WTC11 (cell line): Measurements from ENCODE around the gene UNKL. TPM values are rescaled to one million over a fixed set of nuclear protein-coding genes. Genes with fewer than 3 reads are reported as not detected.

Experiments
- ATAC-seq: fragments of 200-7000 bp; cut with Tn5 transposase; 2 replicates; pipeline ENCODE4 v1.10.0; 2021; ENCODE audit warnings: mild to moderate bottlenecking, moderate library complexity
- CTCF ChIA-PET: fragments of 300-600 bp; sonication (Branson Sonifier 250); formaldehyde crosslinking; loops from one replicate; lab custom pipeline; 2021; ENCODE audit warnings: antibody characterized with exemption; lab: Charles Lee
- POLR2A ChIA-PET: fragments of 350-600 bp; sonication (Branson Sonifier 250); formaldehyde crosslinking; loops from one replicate; lab custom pipeline; 2021; ENCODE audit warnings: antibody characterized with exemption; lab: Charles Lee
- DNase-seq: peaks from one replicate; pipeline ENCODE4 v3.0.0; 2021; ENCODE audit warnings: low spot score
- H3K27ac Mint-ChIP-seq: 2 replicates; pipeline ENCODE4 v1.8.0; 2021; ENCODE audit warnings: mixed read lengths
- H3K27me3 Mint-ChIP-seq: 2 replicates; pipeline ENCODE4 v1.8.0; 2021; ENCODE audit warnings: low read depth, mild to moderate bottlenecking, moderate library complexity, mixed read lengths
- H3K36me3 Mint-ChIP-seq: 2 replicates; pipeline ENCODE4 v1.8.0; 2021; ENCODE audit warnings: mixed read lengths
- H3K4me1 Mint-ChIP-seq: 2 replicates; pipeline ENCODE4 v1.8.0; 2022; ENCODE audit warnings: mixed read lengths
- H3K4me3 Mint-ChIP-seq: 2 replicates; pipeline ENCODE4 v1.8.0; 2021; ENCODE audit warnings: mild to moderate bottlenecking, moderate library complexity, mixed read lengths
- H3K9me3 Mint-ChIP-seq: 2 replicates; pipeline ENCODE4 v1.8.0; 2021; ENCODE audit warnings: mixed read lengths
- ATF2 ChIP-seq: sonication (generic); formaldehyde crosslinking; IDR thresholded peaks from 2 replicates; pipeline ENCODE4 v1.8.1; 2022; ENCODE audit warnings: low read depth, missing genetic modification reagents, borderline replicate concordance
- ATF6 ChIP-seq: sonication (generic); formaldehyde crosslinking; IDR thresholded peaks from 2 replicates; pipeline ENCODE4 v1.8.1; 2023; ENCODE audit warnings: mild to moderate bottlenecking, missing genetic modification reagents
- CREB1 ChIP-seq: sonication (generic); formaldehyde crosslinking; IDR thresholded peaks from 2 replicates; pipeline ENCODE4 v1.8.0; 2023; ENCODE audit warnings: mild to moderate bottlenecking, missing genetic modification reagents
- FOXP4 ChIP-seq: sonication (generic); formaldehyde crosslinking; IDR thresholded peaks from 2 replicates; pipeline ENCODE4 v1.8.0; 2022; ENCODE audit warnings: mild to moderate bottlenecking, missing genetic modification reagents
- IRF2 ChIP-seq: sonication (generic); formaldehyde crosslinking; IDR thresholded peaks from 2 replicates; pipeline ENCODE4 v1.8.0; 2022; ENCODE audit warnings: low read depth, missing genetic modification reagents, borderline replicate concordance
- MAX ChIP-seq: sonication (generic); formaldehyde crosslinking; IDR thresholded peaks from 2 replicates; pipeline ENCODE4 v1.8.0; 2022; ENCODE audit warnings: mild to moderate bottlenecking, missing genetic modification reagents
- MLX ChIP-seq: sonication (generic); formaldehyde crosslinking; IDR thresholded peaks from 2 replicates; pipeline ENCODE4 v1.8.1; 2023; ENCODE audit warnings: mild to moderate bottlenecking, missing genetic modification reagents, moderate library complexity
- MXD4 ChIP-seq: fragments of 250-450 bp; sonication (Bioruptor Pico); IDR thresholded peaks from 2 replicates; pipeline ENCODE4 v1.8.0; 2021; ENCODE audit warnings: mild to moderate bottlenecking, moderate library complexity, borderline replicate concordance
- MYBL2 ChIP-seq: sonication (generic); formaldehyde crosslinking; IDR thresholded peaks from 2 replicates; pipeline ENCODE4 v1.8.1; 2023; ENCODE audit warnings: mild to moderate bottlenecking, moderate library complexity, missing genetic modification reagents
- NFYB ChIP-seq: sonication (generic); formaldehyde crosslinking; conservative IDR thresholded peaks from 2 replicates; pipeline ENCODE4 v1.8.0; 2022; ENCODE audit warnings: low read depth, missing genetic modification reagents
- NR3C1 ChIP-seq: sonication (generic); formaldehyde crosslinking; conservative IDR thresholded peaks from 2 replicates; pipeline ENCODE4 v1.8.1; 2023; ENCODE audit warnings: low read depth, mild to moderate bottlenecking, missing genetic modification reagents
- SOX15 ChIP-seq: fragments of 250-450 bp; sonication (Bioruptor Pico); IDR thresholded peaks from 2 replicates; pipeline ENCODE4 v1.9.0; 2021; ENCODE audit warnings: mild to moderate bottlenecking
- TEAD4 ChIP-seq: sonication (generic); formaldehyde crosslinking; IDR thresholded peaks from 2 replicates; pipeline ENCODE4 v1.8.0; 2022; ENCODE audit warnings: mild to moderate bottlenecking, missing genetic modification reagents
- USF1 ChIP-seq: sonication (generic); formaldehyde crosslinking; IDR thresholded peaks from 2 replicates; pipeline ENCODE4 v1.8.0; 2022; ENCODE audit warnings: mild to moderate bottlenecking, missing genetic modification reagents
- ZNF121 ChIP-seq: sonication (generic); formaldehyde crosslinking; IDR thresholded peaks from 2 replicates; pipeline ENCODE4 v1.8.0; 2023; ENCODE audit warnings: missing genetic modification reagents
- ZNF219 ChIP-seq: sonication (generic); formaldehyde crosslinking; IDR thresholded peaks from 2 replicates; pipeline ENCODE4 v1.8.0; 2023; ENCODE audit warnings: missing genetic modification reagents, mild to moderate bottlenecking, borderline replicate concordance
- ZNF281 ChIP-seq: sonication (generic); formaldehyde crosslinking; IDR thresholded peaks from 2 replicates; pipeline ENCODE4 v1.8.0; 2023; ENCODE audit warnings: mild to moderate bottlenecking, missing genetic modification reagents
- ZNF317 ChIP-seq: sonication (generic); formaldehyde crosslinking; IDR thresholded peaks from 2 replicates; pipeline ENCODE4 v1.8.1; 2023; ENCODE audit warnings: low read depth, mild to moderate bottlenecking, moderate library complexity, missing genetic modification reagents, borderline replicate concordance
- ZNF512 ChIP-seq: sonication (generic); formaldehyde crosslinking; IDR thresholded peaks from 2 replicates; pipeline ENCODE4 v1.8.1; 2022; ENCODE audit warnings: missing genetic modification reagents, borderline replicate concordance
- total RNA-seq: library from RNA; stranded (reverse); gene quantifications from 3 replicates; pipeline ENCODE4 v1.2.3, GENCODE V29; 2021

Gene UNKL
- total RNA-seq, 1 experiment from 2014 or later, result 53.3 TPM

GRCh38 chr16:1450218-1450617, 35.7 kb upstream of the UNKL start (continued):
- TF ChIP-seq ZNF281 (CRISPR knock-in tag), result no peak
- TF ChIP-seq ZNF512 (CRISPR knock-in tag), result no peak
- no peak for TF ChIP-seq NFYB

GRCh38 chr16:1449201-1449788, 34.8 kb upstream of the UNKL start:
- TF ChIP-seq ZNF121 (no peak), ZNF317 (no peak), ATF2 (CRISPR knock-in tag) (no peak), IRF2 (no peak), CREB1 (no peak), FOXP4 (CRISPR knock-in tag) (no peak), SOX15 (CRISPR knock-in tag) (no peak)
- ChIA-PET POLR2A (no interaction called here), CTCF (no interaction called here)
- Mint-ChIP-seq H3K27ac (no peak overlapping the region), H3K4me1 (no peaks in the 10 kb centered on the region), H3K27me3 (no peaks in the 10 kb centered on the region), H3K9me3 (no peaks in the 10 kb centered on the region), H3K4me3 (no peak overlapping the region), H3K36me3 (peaks cover 6% of the 10 kb centered on the region; the same call in 1 of the 2 replicates)
- no peak for ATAC-seq
- no peak for DNase-seq

GRCh38 chr16:1448536-1449116, 34.1 kb upstream of the UNKL start:
- CTCF ChIA-PET, result no interaction called here
- Mint-ChIP-seq H3K36me3 (peaks cover 6% of the 10 kb centered on the region; the same call in 1 of the 2 replicates), H3K4me1 (no peaks in the 10 kb centered on the region), H3K27ac (no peak overlapping the region), H3K9me3 (no peaks in the 10 kb centered on the region), H3K4me3 (no peak overlapping the region), H3K27me3 (no peaks in the 10 kb centered on the region)
- DNase-seq, result no peak
- POLR2A ChIA-PET, result no interaction called here
- ATAC-seq, result no peak
- no peak for TF ChIP-seq USF1 (CRISPR knock-in tag)
- no peak for TF ChIP-seq NR3C1
- TF ChIP-seq ZNF121, result no peak
- TF ChIP-seq TEAD4 (CRISPR knock-in tag), result no peak
- no peak for TF ChIP-seq MYBL2 (CRISPR knock-in tag)
- no peak for TF ChIP-seq MLX (CRISPR knock-in tag)
- no peak for TF ChIP-seq ZNF219
- TF ChIP-seq ZNF317, result no peak
- TF ChIP-seq ATF6 (CRISPR knock-in tag), result no peak
- TF ChIP-seq MXD4 (CRISPR knock-in tag), result no peak
- no peak for TF ChIP-seq MAX
